ENCODE data around the gene MYBPH. TPM values are rescaled to one million over a fixed set of nuclear protein-coding genes. Genes with fewer than 3 reads are reported as not detected.

MYBPH gene
- polyA plus RNA-seq, 3 donors = 0.04 to 0.52 (median 0.16) TPM

DNA sequence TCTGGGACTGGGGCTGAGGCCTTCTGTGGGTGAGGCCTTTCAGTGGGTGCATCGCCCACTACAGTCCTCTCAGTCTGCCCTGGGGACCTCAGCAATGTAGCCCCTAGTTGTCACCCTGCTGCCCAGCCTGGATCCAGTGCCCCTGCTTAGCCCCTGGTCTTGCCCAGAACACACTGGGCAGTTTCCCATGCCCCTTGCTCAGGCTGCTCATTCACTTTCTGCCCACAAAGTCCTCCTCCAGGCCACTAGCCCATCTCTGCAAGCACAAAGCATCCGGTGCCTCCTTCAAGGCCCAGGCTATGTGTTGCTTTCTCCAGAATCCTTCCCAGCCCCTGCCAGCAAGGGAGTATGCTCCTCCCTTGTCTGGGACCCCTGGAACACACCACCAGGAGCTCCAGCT, 53.5 kb downstream of the MYBPH start:
- no peak overlapping the region for H3K9ac ChIP-seq (ENCODE audit: insufficient read depth, low read length, poor library complexity, severe bottlenecking)
- H2AFZ ChIP-seq (ENCODE audit: insufficient read depth, low read depth, low read length, poor library complexity, severe bottlenecking) = no peak overlapping the region
- no peak overlapping the region for H3K27ac ChIP-seq (ENCODE audit: low read depth in 1 of 2, low read length in 2 of 2)
- DNase-seq = no peak
- TF ChIP-seq, protein P1, sequence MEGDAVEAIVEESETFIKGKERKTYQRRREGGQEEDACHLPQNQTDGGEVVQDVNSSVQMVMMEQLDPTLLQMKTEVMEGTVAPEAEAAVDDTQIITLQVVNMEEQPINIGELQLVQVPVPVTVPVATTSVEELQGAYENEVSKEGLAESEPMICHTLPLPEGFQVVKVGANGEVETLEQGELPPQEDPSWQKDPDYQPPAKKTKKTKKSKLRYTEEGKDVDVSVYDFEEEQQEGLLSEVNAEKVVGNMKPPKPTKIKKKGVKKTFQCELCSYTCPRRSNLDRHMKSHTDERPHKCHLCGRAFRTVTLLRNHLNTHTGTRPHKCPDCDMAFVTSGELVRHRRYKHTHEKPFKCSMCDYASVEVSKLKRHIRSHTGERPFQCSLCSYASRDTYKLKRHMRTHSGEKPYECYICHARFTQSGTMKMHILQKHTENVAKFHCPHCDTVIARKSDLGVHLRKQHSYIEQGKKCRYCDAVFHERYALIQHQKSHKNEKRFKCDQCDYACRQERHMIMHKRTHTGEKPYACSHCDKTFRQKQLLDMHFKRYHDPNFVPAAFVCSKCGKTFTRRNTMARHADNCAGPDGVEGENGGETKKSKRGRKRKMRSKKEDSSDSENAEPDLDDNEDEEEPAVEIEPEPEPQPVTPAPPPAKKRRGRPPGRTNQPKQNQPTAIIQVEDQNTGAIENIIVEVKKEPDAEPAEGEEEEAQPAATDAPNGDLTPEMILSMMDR (IDR thresholded peaks at IDR 0.05) = no peak
- Mint-ChIP-seq H3K4me1 (peaks cover 35% of the 10 kb centered on the region), H3K36me3 (peaks cover 0 to 4% of the 10 kb centered on the region in 2 donors), H3K27me3 (ENCODE audit: low read depth in 3 of 3) (peaks cover 61 to 96% (median 94%) of the 10 kb centered on the region in 3 donors), H3K4me3 (peak overlapping the region in 1 of 2 donors; percentile 67), H3K27ac (no peak overlapping the region), H3K9me3 (peaks cover 0 to 10% (median 6%) of the 10 kb centered on the region in 7 donors)
- no peaks in the 10 kb centered on the region for H3K36me3 ChIP-seq (replicated peaks in 1 of 2; ENCODE audit: control insufficient read depth in 1 of 2, insufficient read depth in 2 of 2, low read length in 2 of 2)
- H3K4me1 ChIP-seq (ENCODE audit: control insufficient read depth in 1 of 2, insufficient read depth in 2 of 2, low read length in 2 of 2) = peaks cover 28 to 31% of the 10 kb centered on the region in 2 donors
- intact Hi-C loops (cut with micrococcal nuclease) = loop anchor here in 1 of 2 donors (10.0 kb wide), 1 partner anchor 77 kb away; no protein-coding TSS in a partner anchor
- no peaks in the 10 kb centered on the region for H4K20me1 ChIP-seq (ENCODE audit: insufficient read depth, low read length)
- WGBS (ENCODE audit: insufficient coverage) = 100% methylated on average over 2 of the region's 2 CpGs
- no peak overlapping the region for H3K4me3 ChIP-seq (replicated peaks in 1 of 3; ENCODE audit: low read depth in 2 of 3, low read length in 3 of 3)
- H3K79me2 ChIP-seq (ENCODE audit: insufficient read depth, low read length) = no peaks in the 10 kb centered on the region
- peaks cover 0 to 7% of the 10 kb centered on the region in 2 donors for H3K9me3 ChIP-seq (replicated peaks in 1 of 2; ENCODE audit: control insufficient read depth in 1 of 2, insufficient read depth in 1 of 2, low read length in 2 of 2)
- no peak overlapping the region for H3K4me2 ChIP-seq (replicated peaks; ENCODE audit: extremely low read depth, low read length, poor library complexity, severe bottlenecking)
- peaks cover 41 to 77% of the 10 kb centered on the region in 2 donors for H3K27me3 ChIP-seq (ENCODE audit: control insufficient read depth in 2 of 2, insufficient read depth in 2 of 2, low read length in 2 of 2)

DNA sequence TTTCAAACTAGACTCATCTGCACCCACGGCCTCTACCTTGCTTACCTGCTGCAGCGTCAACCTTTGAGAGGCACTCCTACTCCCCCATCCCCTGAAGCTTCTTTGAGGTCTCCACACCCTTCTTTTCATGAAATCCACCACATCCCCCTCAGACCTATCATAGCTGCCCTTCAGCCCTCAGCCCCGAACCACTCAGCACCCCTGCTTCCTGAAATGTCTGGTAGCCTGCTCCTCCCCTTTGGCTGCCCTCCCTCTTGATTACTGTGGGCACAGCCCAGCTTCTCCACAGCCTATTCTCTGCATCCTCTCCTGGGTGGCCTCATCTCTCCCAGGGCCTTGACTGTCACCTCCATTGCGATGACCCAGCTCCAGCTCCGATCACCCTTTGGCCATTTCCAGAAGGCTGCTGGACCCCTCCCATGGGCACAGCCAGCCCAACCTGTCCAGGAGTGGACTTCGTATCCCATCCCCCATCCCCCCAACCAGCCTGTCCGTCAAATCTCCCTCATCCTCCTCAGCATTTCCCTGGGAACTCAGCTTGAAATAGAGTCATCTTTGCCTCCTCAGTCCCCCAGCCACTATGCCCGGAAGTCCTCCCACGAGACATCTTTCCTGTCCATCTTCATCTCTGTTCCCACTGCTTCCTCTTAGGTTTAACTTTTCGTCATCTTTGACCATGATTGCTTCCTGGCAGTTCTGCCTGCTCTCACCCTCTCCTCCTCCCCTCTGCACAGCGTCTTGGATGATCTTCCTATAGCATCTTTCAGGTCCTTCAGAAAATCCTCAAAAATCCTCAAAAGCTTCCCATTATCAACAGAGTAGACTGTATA, 54.2 kb downstream of the MYBPH start:
- Histone ChIP-seq H3K27me3 (ENCODE audit: control insufficient read depth in 2 of 2, insufficient read depth in 2 of 2, low read length in 2 of 2) (peaks cover 33 to 76% of the 10 kb centered on the region in 2 donors), H3K36me3 (replicated peaks in 1 of 2; ENCODE audit: control insufficient read depth in 1 of 2, insufficient read depth in 2 of 2, low read length in 2 of 2) (no peaks in the 10 kb centered on the region), H3K9ac (ENCODE audit: insufficient read depth, low read length, poor library complexity, severe bottlenecking) (no peak overlapping the region), H3K9me3 (replicated peaks in 1 of 2; ENCODE audit: control insufficient read depth in 1 of 2, insufficient read depth in 1 of 2, low read length in 2 of 2) (peaks cover 0 to 7% of the 10 kb centered on the region in 2 donors), H3K27ac (ENCODE audit: low read depth in 1 of 2, low read length in 2 of 2) (no peak overlapping the region), H3K4me3 (replicated peaks in 1 of 3; ENCODE audit: low read depth in 2 of 3, low read length in 3 of 3) (no peak overlapping the region), H3K4me1 (ENCODE audit: control insufficient read depth in 1 of 2, insufficient read depth in 2 of 2, low read length in 2 of 2) (peaks cover 21 to 23% of the 10 kb centered on the region in 2 donors), H4K20me1 (ENCODE audit: insufficient read depth, low read length) (no peaks in the 10 kb centered on the region), H2AFZ (ENCODE audit: insufficient read depth, low read depth, low read length, poor library complexity, severe bottlenecking) (no peak overlapping the region), H3K4me2 (replicated peaks; ENCODE audit: extremely low read depth, low read length, poor library complexity, severe bottlenecking) (no peak overlapping the region), H3K79me2 (ENCODE audit: insufficient read depth, low read length) (no peaks in the 10 kb centered on the region)
- H3K9me3 Mint-ChIP-seq = peaks cover 0 to 8% (median 6%) of the 10 kb centered on the region in 7 donors
- WGBS (ENCODE audit: insufficient coverage) = 36% methylated on average over 10 of the region's 11 CpGs
- TF ChIP-seq, protein P1 (IDR thresholded peaks at IDR 0.05) = no peak
- no peak for DNase-seq
- H3K27ac Mint-ChIP-seq = no peak overlapping the region
- peaks cover 64 to 93% (median 92%) of the 10 kb centered on the region in 3 donors for H3K27me3 Mint-ChIP-seq (ENCODE audit: low read depth in 3 of 3)
- peak overlapping the region in 1 of 2 donors; percentile 75 for H3K4me3 Mint-ChIP-seq
- intact Hi-C loops (cut with micrococcal nuclease) = loop anchor here in 1 of 2 donors (2.0 to 10.0 kb wide), 2 partner anchors 77 to 93 kb away; no protein-coding TSS in a partner anchor
- peaks cover 28% of the 10 kb centered on the region for H3K4me1 Mint-ChIP-seq
- H3K36me3 Mint-ChIP-seq = peaks cover 0 to 1% of the 10 kb centered on the region in 2 donors
